GM18873 (cell line): ENCODE results near the gene SRGAP2B.
"Not testable (repeated sequence)": the region's sequence is repeated elsewhere in the genome, so short reads cannot be mapped to it uniquely, and the experiment has no call there.

Experiments used
- ATAC-seq: cut with Tn5 transposase; IDR thresholded peaks from one replicate; pipeline ENCODE4 v1.9.1; 2021; ENCODE audit warnings: mild to moderate bottlenecking, moderate library complexity, moderate number of reproducible peaks; ENCODE audit not compliant: unreplicated experiment, low FRiP score

Gene SRGAP2B

GRCh38 chr1:145000743-145001326 is 94.3 kb downstream of the SRGAP2B start:
- not testable (repeated sequence) for ATAC-seq

- not testable (repeated sequence) for ATAC-seq
Measured at GRCh38 chr1:145000074-145000742, 94.9 kb downstream of the SRGAP2B start.

- not testable (repeated sequence) for ATAC-seq
Measured at GRCh38 chr1:144998981-144999273, 96.2 kb downstream of the SRGAP2B start.

DNA sequence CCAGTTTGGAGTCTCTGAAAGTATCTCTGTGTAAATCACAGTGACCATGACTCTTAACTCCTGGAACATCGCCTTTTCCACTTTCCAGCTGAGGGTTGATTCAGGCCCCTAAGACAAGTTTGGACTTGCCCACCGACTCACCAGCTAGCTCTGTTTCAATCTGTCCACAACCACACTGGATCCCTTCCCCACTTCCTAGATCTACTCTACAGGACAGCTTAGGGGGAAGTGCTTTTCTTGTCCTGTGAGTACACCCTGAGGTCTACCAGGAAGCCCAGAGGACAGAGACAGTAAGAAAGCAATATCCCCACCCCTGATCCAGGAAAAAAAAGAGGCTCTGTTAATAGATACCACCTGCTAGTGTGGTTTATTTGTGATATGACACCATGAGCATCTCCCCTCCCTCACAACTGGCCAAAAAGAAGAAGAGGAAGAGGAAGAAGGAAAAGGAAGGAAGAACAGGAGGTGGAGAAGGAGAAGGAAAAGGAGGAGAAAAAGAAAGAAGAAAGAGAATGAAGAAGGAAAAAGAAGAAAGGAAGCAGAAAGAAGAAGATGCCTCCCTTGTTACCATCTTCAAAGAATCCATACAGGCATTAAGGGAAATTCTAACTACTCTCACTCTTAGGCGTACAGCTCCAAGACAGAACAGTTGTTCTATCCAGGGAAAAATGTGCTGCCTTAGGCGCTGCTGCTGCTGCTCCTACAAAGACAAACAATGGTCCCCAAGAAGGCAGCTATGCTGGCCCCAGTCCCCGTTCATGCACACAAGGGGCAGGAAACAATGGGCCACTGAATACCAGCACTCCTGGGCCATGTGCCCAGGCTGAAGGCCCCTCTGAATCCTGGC is 96.8 kb downstream of the SRGAP2B start:
- not testable (repeated sequence) for ATAC-seq

DNA sequence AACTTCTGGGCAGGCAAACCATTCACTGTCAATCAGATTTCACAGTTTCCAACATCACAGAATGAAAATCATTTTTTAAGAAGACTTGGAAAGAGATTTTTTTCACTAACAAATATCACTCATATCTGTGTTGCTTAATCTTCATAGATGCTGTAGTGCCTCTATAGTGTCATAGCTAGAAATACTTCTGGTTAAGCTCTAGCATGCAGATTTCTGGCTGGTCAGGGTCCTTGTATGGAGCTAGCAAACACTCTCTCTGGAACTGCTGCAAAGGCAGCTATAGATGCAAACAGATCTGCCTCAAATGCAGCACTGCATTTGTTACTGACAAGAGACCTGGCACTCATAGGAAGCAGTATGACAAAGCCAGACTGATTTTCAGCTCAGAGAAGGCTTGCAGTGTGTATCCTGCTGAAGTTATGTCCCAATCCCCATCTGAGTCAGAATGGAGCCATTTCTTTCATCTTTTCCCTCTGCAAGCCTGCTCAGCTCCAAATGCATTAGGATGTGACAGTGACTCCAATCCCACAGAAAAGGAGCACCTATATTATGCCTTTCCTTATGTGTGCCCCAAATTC is 99.2 kb downstream of the SRGAP2B start:
- not testable (repeated sequence) for ATAC-seq

- not testable (repeated sequence) for ATAC-seq
Measured at GRCh38 chr1:144992915-144993314, 102.2 kb downstream of the SRGAP2B start.

DNA sequence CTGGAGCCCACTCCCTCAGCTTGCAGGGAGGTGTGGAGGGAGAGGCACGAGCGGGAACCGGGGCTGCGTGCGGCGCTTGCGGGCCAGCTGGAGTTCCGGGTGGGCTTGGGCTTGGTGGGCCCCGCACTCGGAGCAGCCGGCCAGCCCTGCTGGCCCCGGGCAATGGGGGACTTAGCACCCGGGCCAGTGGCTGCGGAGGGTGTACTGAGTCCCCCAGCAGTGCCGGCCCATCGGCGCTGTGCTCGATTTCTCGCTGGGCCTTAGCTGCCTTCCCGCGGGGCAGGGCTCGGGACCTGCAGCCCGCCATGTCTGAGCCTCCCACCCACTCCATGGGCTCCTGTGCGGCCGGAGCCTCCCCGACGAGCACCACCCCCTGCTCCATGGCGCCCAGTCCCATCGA is 104.5 kb downstream of the SRGAP2B start:
- ATAC-seq, result not testable (repeated sequence)

- not testable (repeated sequence) for ATAC-seq
Measured at GRCh38 chr1:144987131-144987530, 108.0 kb downstream of the SRGAP2B start.

DNA sequence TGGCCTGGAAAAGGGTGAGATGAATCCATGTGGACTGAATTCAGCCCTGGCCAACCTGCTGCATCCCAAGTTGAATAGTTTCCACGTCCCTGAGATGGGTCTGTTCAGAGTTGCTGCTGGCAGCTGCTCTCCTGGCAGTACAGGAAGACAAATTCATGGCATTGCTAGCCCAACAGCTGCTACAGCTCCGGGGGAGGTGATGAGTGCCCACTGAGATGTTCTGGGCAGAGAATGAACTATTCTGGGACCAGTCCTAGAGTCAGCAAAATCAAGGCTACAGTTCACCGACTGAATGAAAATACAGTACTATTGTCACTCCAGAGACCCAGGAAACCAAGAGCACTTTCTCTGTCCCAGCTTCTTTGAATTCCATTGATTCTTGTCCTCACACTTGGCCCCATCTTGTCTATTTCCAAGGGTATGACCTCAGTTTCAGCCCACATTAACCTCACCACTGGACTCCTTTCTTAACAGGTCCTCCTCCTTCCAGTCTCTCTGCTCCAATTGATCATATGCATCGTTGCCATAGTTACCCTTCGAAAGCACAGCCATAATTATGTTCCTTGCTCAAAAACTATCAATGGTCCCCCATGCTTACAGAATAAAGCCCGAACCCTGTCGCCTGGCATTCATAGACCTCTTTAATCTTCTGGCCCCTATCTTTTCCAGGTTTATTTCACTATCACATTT is 108.8 kb downstream of the SRGAP2B start:
- ATAC-seq, result not testable (repeated sequence)

GRCh38 chr1:144985550-144986170 is 109.5 kb downstream of the SRGAP2B start:
- not testable (repeated sequence) for ATAC-seq

DNA sequence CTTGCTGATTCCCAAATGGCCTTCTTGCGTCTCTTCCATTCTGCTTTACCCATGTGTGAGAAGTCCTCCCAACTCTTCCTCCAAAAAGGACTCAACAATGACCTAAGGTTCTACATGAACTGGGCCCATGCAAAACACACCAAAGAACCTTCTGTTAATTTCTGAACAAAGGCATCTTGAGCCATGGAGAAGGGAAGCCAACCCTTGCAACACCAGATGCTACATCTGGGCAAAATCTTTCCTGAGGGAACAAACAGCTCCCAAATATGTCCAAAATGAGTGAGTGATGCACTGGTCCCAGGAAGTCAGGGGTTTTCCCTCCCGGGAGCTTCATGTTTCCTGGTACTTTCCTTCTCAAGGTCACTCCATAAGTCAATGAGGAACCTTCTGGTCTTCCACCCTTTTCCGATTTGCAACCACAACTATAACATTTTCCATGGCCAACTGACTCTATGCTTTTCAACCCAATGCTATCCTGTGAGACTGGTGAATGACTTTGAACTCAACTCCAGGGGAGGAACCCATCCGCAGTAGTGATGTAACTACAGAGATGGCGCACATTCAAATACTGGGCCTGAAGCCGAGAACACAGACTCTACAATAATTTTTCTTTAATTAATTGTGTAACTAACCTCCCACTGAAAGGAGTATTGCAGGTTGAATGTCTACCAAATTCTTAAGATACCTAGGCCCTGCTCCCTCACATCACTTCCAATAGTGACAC is 112.2 kb downstream of the SRGAP2B start:
- ATAC-seq, result not testable (repeated sequence)

DNA sequence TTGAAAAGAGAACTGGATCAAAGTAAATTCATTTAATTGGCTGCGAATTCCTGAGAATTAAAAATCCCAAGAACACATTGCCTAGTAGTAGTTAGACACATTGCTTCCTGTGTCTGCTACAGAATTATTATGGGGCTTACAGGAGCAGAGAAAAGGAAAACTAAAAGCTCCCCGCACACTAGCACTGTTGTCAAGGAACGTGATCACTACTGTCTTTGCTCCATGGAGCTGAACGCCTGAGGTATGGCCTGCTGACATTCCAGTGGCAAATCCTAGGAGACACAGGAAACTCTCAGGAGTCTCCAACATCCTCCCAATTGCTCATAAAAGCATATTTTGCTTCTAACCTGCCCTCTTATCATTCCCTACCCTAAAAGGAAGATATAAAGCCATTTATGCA is 114.0 kb downstream of the SRGAP2B start:
- not testable (repeated sequence) for ATAC-seq

DNA sequence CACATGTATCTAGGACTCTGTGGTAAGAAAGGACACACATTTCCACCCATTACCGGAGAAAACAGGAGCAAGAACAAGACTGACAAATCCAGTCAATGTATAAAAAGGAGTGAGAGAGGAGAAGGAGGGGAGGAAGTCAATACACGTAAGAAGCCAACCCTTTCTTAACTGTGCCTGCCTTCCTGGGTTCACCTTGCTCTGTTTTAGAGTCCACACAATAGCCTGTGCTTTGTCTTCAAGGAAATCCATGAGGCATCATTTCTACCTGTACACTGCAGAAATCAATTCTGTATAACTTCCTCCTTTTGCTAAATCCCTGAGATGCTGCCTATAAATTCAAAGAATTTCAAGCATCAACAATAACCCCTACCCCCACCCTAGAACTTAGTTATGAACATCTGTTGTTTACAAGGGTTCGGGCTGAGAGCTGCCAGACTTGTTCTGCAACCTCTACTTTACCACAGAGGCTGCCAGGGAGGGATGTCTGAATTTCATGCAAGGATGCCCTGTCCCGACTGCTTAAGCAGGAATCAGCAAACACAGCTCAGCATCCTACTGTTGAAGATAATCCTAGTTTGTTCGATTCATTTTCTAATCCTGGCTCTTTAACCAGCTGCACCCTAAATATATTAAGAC is 115.0 kb downstream of the SRGAP2B start:
- not testable (repeated sequence) for ATAC-seq

- ATAC-seq, result not testable (repeated sequence)
Measured at GRCh38 chr1:144977856-144978255, 117.3 kb downstream of the SRGAP2B start.

DNA sequence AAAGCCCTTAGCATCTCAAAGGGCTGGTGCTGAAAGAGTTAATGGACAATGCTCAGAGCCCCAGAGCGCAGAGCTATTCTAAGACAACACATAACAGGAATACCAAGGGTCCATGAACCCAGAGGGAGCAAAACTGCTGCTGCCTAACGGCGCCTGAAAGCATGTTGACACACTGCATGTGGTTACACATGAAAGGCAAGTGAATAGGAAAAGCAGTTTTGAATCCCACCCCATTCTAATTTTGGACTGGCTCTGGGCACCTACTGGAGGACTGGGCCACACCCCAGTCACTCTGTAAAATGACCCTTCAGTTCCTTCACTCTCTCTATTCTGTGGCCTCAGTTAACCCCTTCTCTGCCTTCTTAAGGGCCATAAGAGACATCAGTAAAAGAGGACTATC is 123.2 kb downstream of the SRGAP2B start:
- not testable (repeated sequence) for ATAC-seq

GRCh38 chr1:144966488-144966887 is 128.6 kb downstream of the SRGAP2B start:
- ATAC-seq, result not testable (repeated sequence)

- ATAC-seq, result not testable (repeated sequence)
Measured at GRCh38 chr1:144964765-144965164, 130.4 kb downstream of the SRGAP2B start.

GRCh38 chr1:144964186-144964585 is 130.9 kb downstream of the SRGAP2B start:
- ATAC-seq, result not testable (repeated sequence)

- not testable (repeated sequence) for ATAC-seq
Measured at GRCh38 chr1:144963571-144963970, 131.6 kb downstream of the SRGAP2B start.
